HepG2 (cell line): ENCODE data around the gene DYRK2. TPM values are rescaled to one million over a fixed set of nuclear protein-coding genes. Genes with fewer than 3 reads are reported as not detected.

Experiments
- ATAC-seq: fragments of 200-7000 bp; cut with Tn5 transposase; 3 replicates; pipeline ENCODE4 v1.9.1; 2020; ENCODE audit warnings: mild to moderate bottlenecking, moderate library complexity
- BruUV-seq: library from RNA; stranded (reverse); fragments of 400-500 nt; replicated peaks from 2 replicates; lab custom pipeline; 2021; lab: Mats Ljungman, UMichigan
- CTCF ChIA-PET: fragments of 300-600 bp; formaldehyde crosslinking; extraction: SDS; loops from one replicate; lab custom pipeline; 2021; ENCODE audit warnings: low total read pairs, inconsistent platforms, low intra/inter-chr PET ratio; lab: Yijun Ruan, JAX
- POLR2A ChIA-PET: fragments of 350-600 bp; sonication (Branson Sonifier 250); formaldehyde crosslinking; loops from one replicate; lab custom pipeline; 2020; ENCODE audit warnings: antibody characterized with exemption, inconsistent platforms; lab: Yijun Ruan, JAX
- DNase-seq: peaks from one replicate; pipeline ENCODE4 v3.0.0-alpha.2; 2015; ENCODE audit warnings: low spot score
- FAIRE-seq: peaks from 3 replicates; lab custom pipeline; 2011; peaks lifted over from hg19 to GRCh38; lab: Jason Lieb, UNC
- H2AFZ ChIP-seq: one replicate; pipeline ENCODE4 v1.6.1; 2011; ENCODE audit warnings: low read length, inconsistent platforms
- H3K27ac ChIP-seq: fragments of 300-600 bp; 3 replicates; pipeline ENCODE4 v1.8.0; 2011; ENCODE audit warnings: mixed run types, mild to moderate bottlenecking, mixed read lengths, low read length, inconsistent platforms; ENCODE audit not compliant: insufficient read depth; ENCODE audit errors: extremely low read length
- H3K27me3 ChIP-seq, 2 experiments: fragments of 200-600 bp in 1 of 2; 2 replicates in 1 of 2; 3 replicates in 1 of 2; pipeline versions ENCODE4 v1.6.0 to v1.8.0; 2011; ENCODE audit warnings: low read length in 2 of 2, mild to moderate bottlenecking in 2 of 2, moderate library complexity in 2 of 2, inconsistent platforms in 1 of 2; ENCODE audit not compliant: insufficient read depth in 2 of 2, control insufficient read depth in 1 of 2
- H3K36me3 ChIP-seq, 2 experiments: fragments of 200-600 bp in 1 of 2; replicated peaks in 1 of 2; 2 replicates in 1 of 2; 3 replicates in 1 of 2; pipeline versions ENCODE4 v1.5.1 to v1.8.0; 2011; ENCODE audit warnings: low read length in 2 of 2, inconsistent platforms in 1 of 2; ENCODE audit not compliant: insufficient read depth in 2 of 2, control insufficient read depth in 1 of 2
- H3K4me1 ChIP-seq: 2 replicates; pipeline ENCODE4 v1.5.1; 2012; ENCODE audit warnings: low read length, inconsistent platforms; ENCODE audit not compliant: insufficient read depth
- H3K4me2 ChIP-seq: 2 replicates; pipeline ENCODE4 v1.6.0; 2011; ENCODE audit warnings: low read depth, low read length, inconsistent platforms
- H3K4me3 ChIP-seq, 3 experiments: fragments of 200-600 bp in 1 of 3; sonication (generic), shearing (Covaris generic) in 1 of 3; replicated peaks in 1 of 3; 2 replicates each; pipeline ENCODE4 v1.5.1; 2011 to 2016; ENCODE audit warnings: low read length in 3 of 3, inconsistent platforms in 2 of 3, low read depth in 2 of 3, mild to moderate bottlenecking in 2 of 3, control low read depth in 1 of 3, mixed read lengths in 1 of 3; ENCODE audit not compliant: insufficient read depth in 1 of 3
- H3K79me2 ChIP-seq: one replicate; pipeline ENCODE4 v1.6.1; 2011; ENCODE audit warnings: low read length, inconsistent platforms; ENCODE audit not compliant: insufficient read depth
- H3K9ac ChIP-seq: 2 replicates; pipeline ENCODE4 v1.6.0; 2011; ENCODE audit warnings: mild to moderate bottlenecking, low read depth, low read length, inconsistent platforms; ENCODE audit not compliant: insufficient read depth
- H3K9me3 ChIP-seq: 2 replicates; pipeline ENCODE4 v1.5.1; 2012; ENCODE audit warnings: mild to moderate bottlenecking, low read length
- H4K20me1 ChIP-seq: 2 replicates; pipeline ENCODE4 v1.6.0; 2011; ENCODE audit warnings: inconsistent platforms, mild to moderate bottlenecking, low read length, moderate library complexity; ENCODE audit not compliant: insufficient read depth
- HNF4G ChIP-seq, 2 experiments: sonication (generic) in 1 of 2; formaldehyde crosslinking in 1 of 2; IDR thresholded peaks; 2 replicates each; pipeline versions ENCODE4 v1.4.0 to v1.6.1; 2011 to 2020; ENCODE audit warnings: borderline replicate concordance in 2 of 2, low read depth in 2 of 2, mild to moderate bottlenecking in 2 of 2, low read length in 1 of 2, missing genetic modification reagents in 1 of 2, moderate library complexity in 1 of 2
- KDM6A ChIP-seq: IDR thresholded peaks from 2 replicates; pipeline ENCODE4 v1.6.1; 2016; ENCODE audit warnings: low read depth
- NFE2L1 ChIP-seq: sonication (generic); formaldehyde crosslinking; IDR thresholded peaks from 2 replicates; pipeline ENCODE4 v1.4.0; 2020; ENCODE audit warnings: missing genetic modification reagents, mild to moderate bottlenecking, borderline replicate concordance
- ZFAT ChIP-seq: sonication (generic); formaldehyde crosslinking; conservative IDR thresholded peaks from 2 replicates; pipeline ENCODE4 v1.8.1; 2023; ENCODE audit warnings: missing genetic modification reagents, inconsistent platforms
- ZMYM4 ChIP-seq: sonication (generic); formaldehyde crosslinking; IDR thresholded peaks from 2 replicates; pipeline ENCODE4 v1.8.1; 2023; ENCODE audit warnings: mild to moderate bottlenecking, missing genetic modification reagents
- ZNF331 ChIP-seq: sonication (generic); formaldehyde crosslinking; IDR thresholded peaks from 2 replicates; pipeline ENCODE4 v1.4.0; 2020; ENCODE audit warnings: missing genetic modification reagents
- ZNF788 ChIP-seq: sonication (generic); formaldehyde crosslinking; IDR thresholded peaks from 2 replicates; pipeline ENCODE4 v1.5.0; 2020; ENCODE audit warnings: mild to moderate bottlenecking, missing genetic modification reagents, borderline replicate concordance
- ZSCAN31 ChIP-seq: sonication (generic); formaldehyde crosslinking; IDR thresholded peaks from 2 replicates; pipeline ENCODE4 v1.5.0; 2020; ENCODE audit warnings: low read depth, mild to moderate bottlenecking, missing genetic modification reagents
- WGBS: methylation state at CpG from one replicate; pipeline ENCODE4 v1.1.6; 2017; ENCODE audit warnings: low lambda C conversion rate; 5-methylcytosine and 5-hydroxymethylcytosine counted together
- in situ Hi-C: cut with HindIII; loops from 2 replicates; pipeline ENCODE4 v1.10.0; 2017; ENCODE audit warnings: low pct_unique_long_range_greater_than_20kb; ENCODE audit not compliant: extremely low pct_ligation_motif_present
- intact Hi-C: fragments of 100-400 bp; cut with micrococcal nuclease; formaldehyde crosslinking; loops from one replicate; pipeline ENCODE4 v1.10.0; 2022; ENCODE audit not compliant: unreplicated experiment
- polyA plus RNA-seq, 8 experiments: library from polyadenylated mRNA; depleted of rRNA in 3 of 8; stranded (reverse) in 7 of 8; unstranded in 1 of 8; fragments of >200 nt; fragmentation: Illumina TruSeq in 4 of 8; extraction: Trizol in 4 of 8; gene quantifications; 2 replicates each; pipeline versions ENCODE4 v1.2.1 to v1.2.3, GENCODE V29; 2011 to 2016; ENCODE audit warnings: low read depth in 4 of 8, missing spikeins in 1 of 8, mixed read lengths in 1 of 8; ENCODE audit not compliant: insufficient read depth in 1 of 8
- total RNA-seq, 5 experiments: library from RNA; depleted of rRNA; stranded (reverse); fragments of >200 nt; fragmentation: Illumina TruSeq; extraction: Trizol; gene quantifications; 2 replicates each; pipeline ENCODE4 v1.2.3, GENCODE V29; 2016; ENCODE audit warnings: low read depth in 1 of 5
- TF ChIP-seq, protein P1 (sequence below): sonication (generic); formaldehyde crosslinking; IDR thresholded peaks from 2 replicates; pipeline ENCODE4 v1.4.0; 2020; ENCODE audit warnings: mild to moderate bottlenecking, missing genetic modification reagents
- TF ChIP-seq, protein P2 (sequence below): sonication (generic); formaldehyde crosslinking; IDR thresholded peaks from 2 replicates; pipeline ENCODE4 v1.4.0; 2020; ENCODE audit warnings: mild to moderate bottlenecking, missing genetic modification reagents, borderline replicate concordance
- TF ChIP-seq, protein P3 (sequence below): sonication (generic); formaldehyde crosslinking; IDR thresholded peaks from 2 replicates; pipeline ENCODE4 v1.5.0; 2020; ENCODE audit warnings: missing genetic modification reagents
- TF ChIP-seq, protein P4 (sequence below): sonication (generic); formaldehyde crosslinking; IDR thresholded peaks from 2 replicates; pipeline ENCODE4 v1.5.0; 2020; ENCODE audit warnings: mild to moderate bottlenecking, missing genetic modification reagents, moderate library complexity

The DYRK2 gene
- total and polyA plus RNA-seq, 2 of the 13 experiments (the other 11 are each of a cell fraction or from before 2014, with no cell fraction given) = 8.2 to 11.5 TPM

DNA sequence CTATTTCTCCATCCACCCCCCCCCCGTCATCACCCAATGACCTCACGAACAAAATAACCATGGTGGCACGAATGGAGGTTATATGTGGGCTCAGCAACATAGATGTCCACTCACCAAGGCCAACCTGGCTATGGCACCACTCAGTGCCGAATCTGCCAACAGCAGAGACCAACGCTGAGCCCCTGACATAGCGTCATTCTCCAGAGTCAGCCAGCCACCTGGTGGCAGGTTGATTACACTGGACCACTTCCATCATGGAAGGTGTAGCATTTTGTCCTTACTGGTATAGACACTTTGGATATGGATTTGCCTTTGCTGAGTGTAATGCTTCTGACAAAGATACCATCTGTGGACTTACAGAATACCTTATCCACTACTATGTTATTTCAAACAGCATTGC, 24.2 kb upstream of the DYRK2 start:
- no peaks in the 10 kb centered on the region for H3K4me1 ChIP-seq
- no peak overlapping the region for H2AFZ ChIP-seq
- peaks cover 0 to 4% of the 10 kb centered on the region in 2 experiments; a peak in 2 of 5 replicates for H3K27me3 ChIP-seq
- DNase-seq (no peak), ATAC-seq (peak; percentile 60), FAIRE-seq (no peak)
- in situ Hi-C loops = no loop called here
- no peak overlapping the region for H3K4me3 ChIP-seq
- no peaks in the 10 kb centered on the region for H4K20me1 ChIP-seq
- no peak overlapping the region for H3K27ac ChIP-seq
- ChIA-PET POLR2A (no interaction called here), CTCF (no interaction called here)
- BruUV-seq = no TSS peak
- 0% methylated on average over 2 of the region's 6 CpGs for WGBS
- no peaks in the 10 kb centered on the region for H3K79me2 ChIP-seq
- H3K9me3 ChIP-seq = no peaks in the 10 kb centered on the region
- no peak overlapping the region for H3K9ac ChIP-seq
- no peaks in the 10 kb centered on the region for H3K36me3 ChIP-seq
- intact Hi-C loops = no loop called here
- no peak overlapping the region for H3K4me2 ChIP-seq
- TF ChIP-seq, protein P1, sequence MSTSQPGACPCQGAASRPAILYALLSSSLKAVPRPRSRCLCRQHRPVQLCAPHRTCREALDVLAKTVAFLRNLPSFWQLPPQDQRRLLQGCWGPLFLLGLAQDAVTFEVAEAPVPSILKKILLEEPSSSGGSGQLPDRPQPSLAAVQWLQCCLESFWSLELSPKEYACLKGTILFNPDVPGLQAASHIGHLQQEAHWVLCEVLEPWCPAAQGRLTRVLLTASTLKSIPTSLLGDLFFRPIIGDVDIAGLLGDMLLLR = no peak
- TF ChIP-seq, protein P2, sequence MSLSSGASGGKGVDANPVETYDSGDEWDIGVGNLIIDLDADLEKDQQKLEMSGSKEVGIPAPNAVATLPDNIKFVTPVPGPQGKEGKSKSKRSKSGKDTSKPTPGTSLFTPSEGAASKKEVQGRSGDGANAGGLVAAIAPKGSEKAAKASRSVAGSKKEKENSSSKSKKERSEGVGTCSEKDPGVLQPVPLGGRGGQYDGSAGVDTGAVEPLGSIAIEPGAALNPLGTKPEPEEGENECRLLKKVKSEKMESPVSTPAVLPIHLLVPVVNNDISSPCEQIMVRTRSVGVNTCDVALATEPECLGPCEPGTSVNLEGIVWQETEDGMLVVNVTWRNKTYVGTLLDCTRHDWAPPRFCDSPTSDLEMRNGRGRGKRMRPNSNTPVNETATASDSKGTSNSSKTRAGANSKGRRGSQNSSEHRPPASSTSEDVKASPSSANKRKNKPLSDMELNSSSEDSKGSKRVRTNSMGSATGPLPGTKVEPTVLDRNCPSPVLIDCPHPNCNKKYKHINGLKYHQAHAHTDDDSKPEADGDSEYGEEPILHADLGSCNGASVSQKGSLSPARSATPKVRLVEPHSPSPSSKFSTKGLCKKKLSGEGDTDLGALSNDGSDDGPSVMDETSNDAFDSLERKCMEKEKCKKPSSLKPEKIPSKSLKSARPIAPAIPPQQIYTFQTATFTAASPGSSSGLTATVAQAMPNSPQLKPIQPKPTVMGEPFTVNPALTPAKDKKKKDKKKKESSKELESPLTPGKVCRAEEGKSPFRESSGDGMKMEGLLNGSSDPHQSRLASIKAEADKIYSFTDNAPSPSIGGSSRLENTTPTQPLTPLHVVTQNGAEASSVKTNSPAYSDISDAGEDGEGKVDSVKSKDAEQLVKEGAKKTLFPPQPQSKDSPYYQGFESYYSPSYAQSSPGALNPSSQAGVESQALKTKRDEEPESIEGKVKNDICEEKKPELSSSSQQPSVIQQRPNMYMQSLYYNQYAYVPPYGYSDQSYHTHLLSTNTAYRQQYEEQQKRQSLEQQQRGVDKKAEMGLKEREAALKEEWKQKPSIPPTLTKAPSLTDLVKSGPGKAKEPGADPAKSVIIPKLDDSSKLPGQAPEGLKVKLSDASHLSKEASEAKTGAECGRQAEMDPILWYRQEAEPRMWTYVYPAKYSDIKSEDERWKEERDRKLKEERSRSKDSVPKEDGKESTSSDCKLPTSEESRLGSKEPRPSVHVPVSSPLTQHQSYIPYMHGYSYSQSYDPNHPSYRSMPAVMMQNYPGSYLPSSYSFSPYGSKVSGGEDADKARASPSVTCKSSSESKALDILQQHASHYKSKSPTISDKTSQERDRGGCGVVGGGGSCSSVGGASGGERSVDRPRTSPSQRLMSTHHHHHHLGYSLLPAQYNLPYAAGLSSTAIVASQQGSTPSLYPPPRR (CRISPR knock-in tag) = no peak
- TF ChIP-seq ZFAT (CRISPR knock-in tag) (0 out of 2 replicates have a peak, but pooled peaks have one; percentile 65), ZMYM4 (CRISPR knock-in tag) (no peak), ZNF788 (CRISPR knock-in tag) (no peak), ZSCAN31 (no peak), ZNF331 (CRISPR knock-in tag) (no peak), HNF4G (IDR thresholded peaks at IDR 0.05; ENCODE audit: borderline replicate concordance, low read depth, low read length) (no peak), HNF4G (CRISPR knock-in tag; IDR thresholded peaks at IDR 0.05; ENCODE audit: borderline replicate concordance, low read depth) (no peak), NFE2L1 (CRISPR knock-in tag) (no peak), KDM6A (CRISPR knock-in tag) (no peak)
- TF ChIP-seq, protein P3, sequence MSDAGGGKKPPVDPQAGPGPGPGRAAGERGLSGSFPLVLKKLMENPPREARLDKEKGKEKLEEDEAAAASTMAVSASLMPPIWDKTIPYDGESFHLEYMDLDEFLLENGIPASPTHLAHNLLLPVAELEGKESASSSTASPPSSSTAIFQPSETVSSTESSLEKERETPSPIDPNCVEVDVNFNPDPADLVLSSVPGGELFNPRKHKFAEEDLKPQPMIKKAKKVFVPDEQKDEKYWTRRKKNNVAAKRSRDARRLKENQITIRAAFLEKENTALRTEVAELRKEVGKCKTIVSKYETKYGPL (CRISPR knock-in tag) = no peak
- TF ChIP-seq, protein P4, sequence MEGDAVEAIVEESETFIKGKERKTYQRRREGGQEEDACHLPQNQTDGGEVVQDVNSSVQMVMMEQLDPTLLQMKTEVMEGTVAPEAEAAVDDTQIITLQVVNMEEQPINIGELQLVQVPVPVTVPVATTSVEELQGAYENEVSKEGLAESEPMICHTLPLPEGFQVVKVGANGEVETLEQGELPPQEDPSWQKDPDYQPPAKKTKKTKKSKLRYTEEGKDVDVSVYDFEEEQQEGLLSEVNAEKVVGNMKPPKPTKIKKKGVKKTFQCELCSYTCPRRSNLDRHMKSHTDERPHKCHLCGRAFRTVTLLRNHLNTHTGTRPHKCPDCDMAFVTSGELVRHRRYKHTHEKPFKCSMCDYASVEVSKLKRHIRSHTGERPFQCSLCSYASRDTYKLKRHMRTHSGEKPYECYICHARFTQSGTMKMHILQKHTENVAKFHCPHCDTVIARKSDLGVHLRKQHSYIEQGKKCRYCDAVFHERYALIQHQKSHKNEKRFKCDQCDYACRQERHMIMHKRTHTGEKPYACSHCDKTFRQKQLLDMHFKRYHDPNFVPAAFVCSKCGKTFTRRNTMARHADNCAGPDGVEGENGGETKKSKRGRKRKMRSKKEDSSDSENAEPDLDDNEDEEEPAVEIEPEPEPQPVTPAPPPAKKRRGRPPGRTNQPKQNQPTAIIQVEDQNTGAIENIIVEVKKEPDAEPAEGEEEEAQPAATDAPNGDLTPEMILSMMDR (CRISPR knock-in tag) = peak; percentile 30; the same call in 1 of the 2 replicates
